ENCODE measurements around the gene RBM47.
"Not testable (repeated sequence)": the region's sequence is repeated elsewhere in the genome, so short reads cannot be mapped to it uniquely, and the experiment has no call there.

The RBM47 gene

DNA sequence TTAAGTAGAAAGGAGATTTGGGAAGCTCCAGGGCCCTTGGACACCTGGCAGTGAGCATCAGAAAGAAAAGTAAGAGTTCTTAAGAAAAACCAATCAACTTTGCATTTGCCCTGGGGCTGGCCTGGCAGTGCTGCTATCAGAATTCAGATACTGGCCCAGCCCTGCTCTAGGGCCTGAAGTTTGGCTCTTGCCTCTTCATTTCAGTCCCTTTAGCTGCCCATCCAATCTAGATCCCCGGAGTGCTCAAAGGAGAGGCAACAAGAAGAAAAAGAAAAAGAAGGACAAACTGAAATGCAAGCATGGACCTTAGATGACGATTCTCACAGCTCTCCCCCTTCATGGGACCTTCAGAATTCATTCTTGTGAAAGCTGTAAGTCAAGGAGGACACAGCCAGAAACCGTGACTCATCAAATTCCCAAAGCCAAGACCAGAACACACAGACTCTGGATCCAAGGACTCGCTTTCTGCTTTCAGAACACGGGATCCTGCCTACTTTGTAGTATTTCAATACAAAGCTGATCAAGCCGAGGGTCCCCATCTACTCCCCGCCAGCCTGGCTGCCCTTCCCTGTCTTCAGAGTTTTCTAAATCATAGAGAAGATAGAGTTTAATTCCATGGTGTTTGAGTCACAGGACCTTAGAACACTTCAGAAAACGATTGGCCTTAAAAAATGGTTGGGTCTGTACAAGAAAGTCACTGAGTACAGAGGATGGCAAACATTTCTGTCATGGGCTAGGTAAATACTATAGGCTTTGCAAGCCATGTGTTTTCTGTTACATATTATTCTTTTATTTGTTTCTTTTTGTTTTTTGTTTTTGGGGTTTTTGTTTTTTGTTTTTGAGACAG lies 103.7 kb downstream of the RBM47 start:
- peak; percentile 82 for DNase-seq

DNA sequence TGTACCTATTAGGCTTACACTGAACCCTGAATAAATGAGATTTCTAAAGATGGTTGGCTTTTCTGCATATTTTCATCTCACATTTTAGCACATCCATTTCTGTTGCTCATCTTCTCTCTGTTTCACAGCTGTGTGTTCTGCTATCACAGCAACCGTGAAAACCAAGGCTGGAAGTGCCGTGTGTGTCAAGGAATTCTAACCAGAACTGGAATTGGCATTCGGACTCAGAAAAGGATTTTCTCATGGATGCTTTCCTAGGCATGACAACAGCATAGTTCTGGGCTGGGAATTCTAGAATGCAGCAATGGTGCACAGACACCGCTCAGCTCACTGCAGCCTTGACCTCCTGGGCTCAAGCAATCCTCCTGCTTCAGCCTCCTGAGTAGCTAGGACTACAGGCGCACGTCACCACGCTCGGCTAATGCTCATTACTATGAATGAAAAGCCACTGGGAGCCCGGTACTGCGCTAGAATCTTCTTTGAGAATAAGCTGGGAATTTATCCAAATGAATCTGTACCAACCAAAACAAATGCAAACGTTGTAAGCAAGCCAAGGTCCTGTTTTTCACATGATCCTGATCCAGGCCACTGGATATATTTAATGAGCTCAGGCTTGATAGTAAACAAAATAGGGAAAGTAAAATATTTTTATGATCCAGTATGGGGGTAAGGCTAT lies 105.2 kb downstream of the RBM47 start:
- no peak for DNase-seq

DNA sequence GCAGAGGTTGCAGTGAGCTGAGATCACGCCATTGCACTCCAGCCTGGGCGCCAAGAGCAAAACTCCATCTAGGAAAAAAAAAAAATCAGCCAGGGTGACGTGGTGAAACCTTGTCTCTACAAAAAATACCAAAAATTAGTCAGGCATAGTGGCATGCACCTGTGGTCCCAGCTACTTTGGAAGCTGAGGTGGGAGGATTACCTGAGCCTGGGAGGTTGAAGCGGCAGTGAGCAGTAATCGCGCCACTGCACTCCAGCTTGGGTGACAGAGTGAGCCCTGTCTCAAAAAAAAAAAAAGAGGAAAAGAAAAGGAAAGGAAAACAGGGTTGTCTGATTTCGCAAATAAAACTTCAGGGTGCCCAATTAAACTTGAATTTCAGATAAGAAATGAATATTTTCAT lies 106.1 kb downstream of the RBM47 start:
- no peak for DNase-seq

GRCh38 chr4:40521957-40522356 lies 107.7 kb downstream of the RBM47 start:
- no peak for DNase-seq

- no peak for DNase-seq
Observed at GRCh38 chr4:40520533-40520932, 109.1 kb downstream of the RBM47 start.

- DNase-seq: not testable (repeated sequence)
Observed at GRCh38 chr4:40517081-40517480, 112.6 kb downstream of the RBM47 start.

- DNase-seq: no peak
Observed at GRCh38 chr4:40516651-40517050, 113.0 kb downstream of the RBM47 start.

DNA sequence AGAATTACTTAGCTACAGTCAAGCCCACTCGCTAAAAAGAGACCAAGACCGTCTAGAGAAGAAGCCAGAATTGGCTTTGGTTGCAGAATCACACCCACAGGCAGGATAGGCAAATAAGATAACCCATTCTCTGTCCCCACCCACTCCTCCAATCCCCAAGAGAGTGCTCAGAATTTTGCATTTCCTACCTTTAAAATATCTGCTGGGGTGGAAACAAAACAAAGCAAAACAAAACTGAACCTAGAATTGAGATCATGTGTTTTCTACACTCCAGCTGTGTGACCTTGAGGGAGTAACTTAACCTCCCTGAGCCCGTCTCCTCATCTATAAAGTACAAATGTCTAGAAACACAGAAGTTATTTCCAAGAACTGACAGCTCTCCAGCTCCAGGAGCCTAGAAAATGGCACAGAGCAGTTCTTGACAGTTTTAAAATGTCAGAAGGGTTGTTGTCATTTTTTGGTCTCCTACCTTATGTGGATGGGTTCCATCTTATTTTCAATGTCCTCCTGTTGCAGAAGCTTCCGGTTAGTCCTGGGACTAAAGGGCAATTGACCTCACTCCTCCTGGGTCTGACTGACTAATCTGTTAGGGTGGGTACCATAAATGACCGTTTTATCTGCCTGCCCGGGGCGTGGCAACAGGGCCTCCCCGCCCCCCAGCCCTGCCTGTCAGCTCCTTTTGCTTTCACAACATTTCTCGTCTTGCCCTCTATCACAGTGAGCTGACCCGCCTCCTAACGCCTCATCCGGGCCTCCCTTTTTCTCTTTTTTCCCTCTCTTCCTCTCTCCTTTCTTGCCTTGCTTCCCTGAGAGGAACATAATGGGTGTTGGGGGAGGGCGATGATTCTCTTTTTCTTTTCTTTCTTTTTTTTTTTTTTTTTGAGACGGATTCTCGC lies 114.0 kb downstream of the RBM47 start:
- DNase-seq: no peak

DNA sequence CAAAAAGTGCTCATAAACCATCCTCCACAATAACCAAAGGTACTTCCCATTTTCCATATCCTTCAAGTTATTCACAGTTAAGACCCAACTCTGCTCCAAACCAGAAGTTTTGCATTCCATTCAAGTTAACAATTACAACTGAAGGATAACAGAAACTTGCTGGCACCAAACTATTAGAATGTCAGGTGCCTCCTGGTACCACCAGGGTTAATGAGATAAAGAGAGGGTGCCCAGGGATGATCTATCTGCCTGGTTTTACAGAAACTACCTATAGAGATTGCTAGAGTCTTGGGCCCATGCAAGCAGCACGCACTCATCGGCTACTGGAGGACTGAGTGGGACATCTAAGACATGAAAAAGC lies 114.6 kb downstream of the RBM47 start:
- no peak for DNase-seq

GRCh38 chr4:40514497-40514951 lies 115.1 kb downstream of the RBM47 start:
- DNase-seq: no peak

DNA sequence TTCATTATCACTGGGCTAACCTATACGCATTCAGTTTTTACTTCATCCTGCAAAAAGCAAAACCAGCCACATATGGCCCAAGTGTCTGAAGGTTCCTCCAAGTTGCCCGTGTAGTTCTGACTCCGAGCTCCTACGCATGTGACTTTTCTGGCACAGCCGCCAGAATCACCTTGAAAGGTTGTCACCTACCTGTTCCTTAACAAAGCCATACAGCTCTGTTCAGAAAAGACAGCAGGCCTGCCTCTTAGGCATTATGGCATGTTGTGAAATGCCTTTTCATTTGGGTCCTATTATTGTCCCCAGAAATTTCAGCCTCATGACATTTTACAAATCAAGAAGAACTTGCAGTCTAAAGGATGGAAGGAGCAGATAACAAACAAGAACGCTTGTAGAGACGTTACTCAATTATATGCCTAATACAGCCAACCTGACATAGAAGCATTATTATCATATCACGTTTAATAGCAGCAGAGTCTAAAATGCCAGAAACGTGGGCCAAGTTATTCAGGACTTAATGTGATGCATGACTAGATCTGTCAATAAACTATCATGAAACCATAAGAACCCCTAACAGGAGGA lies 118.5 kb downstream of the RBM47 start:
- no peak for DNase-seq

DNA sequence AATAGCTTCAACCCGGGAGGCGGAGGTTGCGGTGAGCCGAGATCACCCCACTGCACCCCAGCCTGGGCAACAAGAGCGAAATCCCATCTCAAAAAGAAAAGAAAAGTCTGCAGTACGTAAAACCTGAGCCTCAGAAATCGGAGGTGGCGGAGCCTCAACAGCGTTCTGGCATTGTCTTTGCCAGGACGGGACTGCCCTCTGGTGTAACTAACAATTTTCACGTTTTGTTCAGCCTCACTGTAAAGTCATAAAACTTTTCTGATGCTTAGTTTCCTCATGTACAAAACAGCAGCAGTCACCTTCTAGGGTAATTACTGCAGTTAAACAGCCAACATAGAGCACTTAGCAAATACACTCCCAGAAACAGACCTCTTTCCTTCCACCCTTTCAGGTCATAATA lies 121.7 kb downstream of the RBM47 start:
- DNase-seq: no peak

GRCh38 chr4:40506492-40506891 lies 123.2 kb downstream of the RBM47 start:
- DNase-seq: no peak

DNA sequence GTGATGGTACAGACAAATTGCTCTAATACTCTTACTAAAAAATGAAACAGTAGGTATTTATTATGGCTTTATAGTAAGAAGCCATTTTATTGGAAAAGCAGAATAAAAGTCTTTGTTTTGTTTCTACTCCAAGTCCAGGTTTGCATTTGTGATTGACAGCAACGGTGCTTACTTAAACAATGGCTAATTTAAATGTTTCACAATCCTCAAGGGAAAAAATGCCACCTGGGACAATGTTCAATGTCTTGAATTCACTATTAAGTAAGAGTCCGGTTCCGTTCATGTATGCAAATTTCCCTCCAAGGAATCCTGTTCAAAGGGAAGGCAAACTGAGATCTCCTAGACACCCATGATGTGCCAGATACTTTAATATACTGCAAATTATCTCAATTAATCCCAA lies 123.6 kb downstream of the RBM47 start:
- no peak for DNase-seq

DNA sequence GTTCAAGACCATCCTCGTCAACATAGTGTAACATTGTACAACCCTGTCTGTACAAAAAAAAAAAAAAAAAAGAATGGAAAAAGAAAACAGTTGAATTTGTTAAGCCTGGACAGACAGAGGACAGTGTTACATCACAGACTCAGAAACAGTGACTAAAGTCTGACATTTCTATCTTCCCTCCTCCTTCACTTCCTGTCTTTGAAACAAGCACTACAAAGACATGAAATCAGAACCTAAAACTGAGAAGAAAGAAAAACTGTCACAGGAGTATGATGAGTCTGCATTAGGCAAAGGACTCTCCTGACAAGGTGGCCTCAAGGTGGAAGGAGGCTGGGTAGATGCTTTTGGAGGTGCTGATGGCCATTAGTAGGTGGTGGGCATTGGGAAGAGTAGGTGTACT lies 126.7 kb downstream of the RBM47 start:
- no peak for DNase-seq

DNA sequence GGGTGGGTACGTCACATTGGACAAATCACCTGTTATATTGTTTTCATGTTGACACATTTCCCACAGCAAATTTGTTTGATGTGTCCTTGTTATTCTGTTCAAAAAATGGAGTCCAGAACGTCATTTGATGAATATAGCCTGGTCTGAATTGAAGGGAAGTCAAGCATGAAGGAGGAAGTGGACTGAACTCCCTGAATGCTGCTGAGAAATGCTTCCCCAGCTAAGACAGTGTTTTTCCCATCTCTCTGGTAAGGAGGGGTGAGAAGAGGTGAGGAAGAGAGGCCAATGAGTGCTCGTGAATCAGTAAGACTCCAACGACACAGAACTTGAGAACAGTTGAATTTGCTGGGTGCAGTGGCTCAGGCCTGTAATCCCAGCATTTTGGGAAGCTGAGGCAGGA lies 127.4 kb downstream of the RBM47 start:
- DNase-seq: no peak

DNA sequence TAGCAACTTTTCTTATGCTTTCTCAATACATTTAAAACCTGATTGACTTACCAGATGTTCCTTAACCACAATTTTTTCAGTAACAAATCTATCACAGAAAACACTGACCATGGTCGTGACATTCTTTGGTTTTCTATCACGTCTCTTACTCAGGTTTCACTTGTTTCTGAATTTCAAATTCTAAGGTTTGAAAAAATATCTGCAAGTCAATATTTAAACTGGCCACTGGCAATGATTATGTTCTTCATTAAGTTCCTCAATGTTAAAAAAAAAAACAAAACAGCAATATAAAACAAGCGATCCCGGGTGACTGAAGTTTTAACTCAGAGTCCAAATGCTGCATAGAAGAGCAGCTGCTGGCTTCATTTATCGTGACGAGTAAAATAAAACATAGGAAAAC lies 128.9 kb downstream of the RBM47 start:
- DNase-seq: no peak

- DNase-seq: no peak
Observed at GRCh38 chr4:40493160-40493559, 136.5 kb downstream of the RBM47 start.

DNA sequence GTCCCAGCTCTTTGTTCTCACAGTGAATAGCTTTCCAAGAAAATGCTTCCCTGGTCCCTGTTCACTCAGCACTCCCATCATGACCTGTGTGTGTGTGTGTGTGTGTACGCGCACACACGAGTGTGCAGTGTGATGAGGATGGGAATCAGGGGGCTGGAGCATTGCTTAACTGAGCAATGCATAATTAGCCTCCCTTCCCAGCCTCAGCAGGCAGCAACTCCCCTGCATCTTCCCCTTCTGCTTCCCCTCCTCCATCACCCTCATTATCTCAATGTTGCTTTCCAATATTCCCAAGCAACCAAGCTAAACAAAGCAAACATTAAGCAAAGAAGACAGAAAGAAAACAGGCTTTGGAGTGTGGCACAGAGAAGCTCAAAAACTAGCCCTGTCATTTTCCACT lies 137.0 kb downstream of the RBM47 start:
- DNase-seq: no peak

DNA sequence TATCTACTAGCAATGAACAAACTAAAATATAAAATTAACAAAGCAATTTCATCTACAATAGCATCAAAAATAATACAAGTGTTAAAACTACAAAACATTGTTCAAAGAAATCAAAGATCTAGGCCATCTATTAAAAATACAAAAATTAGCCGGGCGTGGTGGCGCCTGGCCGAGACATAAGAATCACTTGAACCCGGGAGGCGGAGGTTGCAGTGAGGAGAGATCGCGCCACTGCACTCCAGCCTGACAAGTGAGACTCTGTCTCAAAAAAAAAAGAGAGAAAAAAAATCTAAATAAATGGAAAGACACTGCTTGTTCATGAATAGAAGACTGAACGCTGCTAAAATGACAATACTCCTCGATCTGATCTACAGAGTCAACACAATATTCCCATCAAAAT lies 139.2 kb downstream of the RBM47 start:
- DNase-seq: no peak

GRCh38 chr4:40489961-40490360 lies 139.7 kb downstream of the RBM47 start:
- no peak for DNase-seq

DNA sequence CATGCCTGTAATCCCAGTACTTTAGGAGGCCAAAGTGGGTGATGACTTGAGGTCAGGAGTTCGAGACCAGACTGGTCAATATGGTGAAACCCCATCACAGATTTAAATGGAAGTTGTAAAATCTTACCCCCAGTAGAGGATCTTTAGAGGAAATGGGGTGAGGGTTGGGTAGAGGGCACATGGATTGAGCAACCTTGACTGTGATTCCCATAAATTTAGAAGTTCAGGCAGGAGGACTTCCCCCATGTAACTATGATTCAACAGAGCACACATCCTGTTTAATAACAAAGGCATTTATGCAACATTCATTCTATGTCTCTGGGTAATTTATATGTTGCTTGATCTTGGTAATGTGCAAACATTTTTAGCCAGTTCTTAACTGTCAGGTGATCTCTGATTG lies 143.1 kb downstream of the RBM47 start:
- DNase-seq: peak; percentile 4

All from fibroblast of skin of scalp (primary cell).